HepG2 (cell line): ENCODE results near the gene NDUFS2. TPM values are rescaled to one million over a fixed set of nuclear protein-coding genes. Genes with fewer than 3 reads are reported as not detected.

ENCODE experiments used
- ADNP ChIP-seq: sonication (generic); formaldehyde crosslinking; IDR thresholded peaks from 2 replicates; pipeline ENCODE4 v1.4.0; 2020; ENCODE audit warnings: missing genetic modification reagents
- AKNA ChIP-seq: sonication (generic); formaldehyde crosslinking; IDR thresholded peaks from 2 replicates; pipeline ENCODE4 v1.4.0; 2020; ENCODE audit warnings: missing genetic modification reagents, borderline replicate concordance
- FOSL1 ChIP-seq: sonication (generic); formaldehyde crosslinking; IDR thresholded peaks from 2 replicates; pipeline ENCODE4 v1.9.0; 2021; ENCODE audit warnings: missing genetic modification reagents, borderline replicate concordance
- GPBP1L1 ChIP-seq: sonication (generic); formaldehyde crosslinking; IDR thresholded peaks from 2 replicates; pipeline ENCODE4 v1.5.0; 2020; ENCODE audit warnings: mild to moderate bottlenecking, missing genetic modification reagents
- HNRNPL ChIP-seq: fragments of 200-400 bp; formaldehyde crosslinking; IDR thresholded peaks from 2 replicates; pipeline ENCODE4 v1.6.1; 2017; ENCODE audit warnings: mild to moderate bottlenecking, low read depth, low read length
- HNRNPUL1 ChIP-seq: fragments of 200-400 bp; formaldehyde crosslinking; IDR thresholded peaks from 2 replicates; pipeline ENCODE4 v1.6.1; 2017; ENCODE audit warnings: low read depth, mild to moderate bottlenecking, low read length, moderate library complexity
- SALL1 ChIP-seq: sonication (generic); formaldehyde crosslinking; IDR thresholded peaks from 2 replicates; pipeline ENCODE4 v1.8.0; 2022; ENCODE audit warnings: mild to moderate bottlenecking, missing genetic modification reagents
- SMAD9 ChIP-seq: sonication (generic); formaldehyde crosslinking; IDR thresholded peaks from 2 replicates; pipeline ENCODE4 v1.5.1; 2020; ENCODE audit warnings: mild to moderate bottlenecking, missing genetic modification reagents
- SP1 ChIP-seq, 2 experiments: fragments of 450-650 bp in 1 of 2; sonication (generic) in 1 of 2; formaldehyde crosslinking in 1 of 2; IDR thresholded peaks; 2 replicates each; pipeline versions ENCODE4 v1.4.0 to v1.6.1; 2016 to 2020; ENCODE audit warnings: missing genetic modification reagents in 1 of 2
- TBX2 ChIP-seq: sonication (generic); formaldehyde crosslinking; IDR thresholded peaks from 2 replicates; pipeline ENCODE4 v1.5.0; 2020; ENCODE audit warnings: missing genetic modification reagents, mild to moderate bottlenecking, borderline replicate concordance
- TBX3 ChIP-seq: fragments of 450-650 bp; IDR thresholded peaks from 2 replicates; pipeline ENCODE4 v1.6.1; 2017; ENCODE audit warnings: antibody characterized with exemption, mild to moderate bottlenecking, inconsistent platforms, borderline replicate concordance
- TOE1 ChIP-seq: sonication (generic); formaldehyde crosslinking; IDR thresholded peaks from 2 replicates; pipeline ENCODE4 v1.4.0; 2020; ENCODE audit warnings: mild to moderate bottlenecking, missing genetic modification reagents
- ZNF441 ChIP-seq: sonication (generic); formaldehyde crosslinking; IDR thresholded peaks from 2 replicates; pipeline ENCODE4 v1.7.0; 2021; ENCODE audit warnings: missing genetic modification reagents, borderline replicate concordance
- ZNF468 ChIP-seq: sonication (generic); formaldehyde crosslinking; IDR thresholded peaks from 2 replicates; pipeline ENCODE4 v1.8.0; 2022; ENCODE audit warnings: mild to moderate bottlenecking, moderate library complexity, missing genetic modification reagents
- ZNF563 ChIP-seq: sonication (generic); formaldehyde crosslinking; IDR thresholded peaks from 2 replicates; pipeline ENCODE4 v1.8.0; 2022; ENCODE audit warnings: mild to moderate bottlenecking, moderate library complexity, missing genetic modification reagents
- ZNF788 ChIP-seq: sonication (generic); formaldehyde crosslinking; IDR thresholded peaks from 2 replicates; pipeline ENCODE4 v1.5.0; 2020; ENCODE audit warnings: mild to moderate bottlenecking, missing genetic modification reagents, borderline replicate concordance
- ZNF850 ChIP-seq: sonication (generic); formaldehyde crosslinking; conservative IDR thresholded peaks from 2 replicates; pipeline ENCODE4 v1.9.0; 2021; ENCODE audit warnings: mild to moderate bottlenecking, missing genetic modification reagents
- ZSCAN31 ChIP-seq: sonication (generic); formaldehyde crosslinking; IDR thresholded peaks from 2 replicates; pipeline ENCODE4 v1.5.0; 2020; ENCODE audit warnings: low read depth, mild to moderate bottlenecking, missing genetic modification reagents
- polyA plus RNA-seq, 8 experiments: library from polyadenylated mRNA; depleted of rRNA in 3 of 8; stranded (reverse) in 7 of 8; unstranded in 1 of 8; fragments of >200 nt; fragmentation: Illumina TruSeq in 4 of 8; extraction: Trizol in 4 of 8; gene quantifications; 2 replicates each; pipeline versions ENCODE4 v1.2.1 to v1.2.3, GENCODE V29; 2011 to 2016; ENCODE audit warnings: low read depth in 4 of 8, missing spikeins in 1 of 8, mixed read lengths in 1 of 8; ENCODE audit not compliant: insufficient read depth in 1 of 8
- total RNA-seq, 5 experiments: library from RNA; depleted of rRNA; stranded (reverse); fragments of >200 nt; fragmentation: Illumina TruSeq; extraction: Trizol; gene quantifications; 2 replicates each; pipeline ENCODE4 v1.2.3, GENCODE V29; 2016; ENCODE audit warnings: low read depth in 1 of 5
- TF ChIP-seq, protein P1 (sequence below): fragments of 450-650 bp; IDR thresholded peaks from 2 replicates; pipeline ENCODE4 v1.6.1; 2017
- TF ChIP-seq, protein P2 (sequence below): sonication (generic); formaldehyde crosslinking; IDR thresholded peaks from 2 replicates; pipeline ENCODE4 v1.8.1; 2023; ENCODE audit warnings: mild to moderate bottlenecking, missing genetic modification reagents

NDUFS2 gene
- total and polyA plus RNA-seq, 2 of the 13 experiments (the other 11 are each of a cell fraction or from before 2014, with no cell fraction given), result 89.9 to 118 TPM

DNA sequence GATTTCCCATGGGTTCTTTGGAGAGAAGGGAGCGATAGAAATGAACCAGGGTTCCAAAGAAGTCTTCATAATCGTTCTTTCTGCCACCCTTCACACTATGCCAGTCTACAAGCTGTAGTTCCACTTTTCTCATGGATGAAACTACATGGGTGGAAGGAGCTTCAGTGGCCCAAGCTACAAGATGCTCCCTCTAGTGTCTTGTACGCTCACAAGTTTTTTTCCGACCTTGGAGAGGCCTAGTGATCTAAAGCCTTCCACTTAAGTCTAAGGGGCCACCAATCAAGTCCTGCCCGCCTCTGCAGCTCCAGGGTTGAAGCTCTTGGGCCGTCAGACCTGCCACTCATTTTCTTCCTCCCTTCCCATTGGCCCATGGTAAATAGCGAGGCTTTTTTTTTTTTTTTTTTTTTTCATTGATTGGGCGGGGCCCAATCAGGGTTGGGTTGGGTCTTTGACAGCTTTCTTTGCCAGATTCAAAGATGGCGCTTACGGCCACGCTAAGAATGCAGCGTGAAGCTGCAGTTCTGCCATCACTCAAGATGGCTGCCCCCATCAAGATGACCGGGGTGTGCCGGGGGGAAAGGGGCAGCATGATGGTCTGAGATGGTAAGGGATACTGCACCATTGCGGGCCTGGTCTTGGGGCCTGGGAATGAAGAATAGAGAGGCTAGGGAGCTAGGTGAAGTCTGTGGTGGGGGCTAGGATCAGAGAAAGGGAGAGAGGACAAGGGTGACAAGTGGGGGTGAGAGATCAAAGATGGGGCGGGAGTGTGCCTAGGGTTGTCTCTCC lies 23.6 kb downstream of the NDUFS2 start, which contains the start of gene TOMM40L (continued):
- TF ChIP-seq, protein P1, sequence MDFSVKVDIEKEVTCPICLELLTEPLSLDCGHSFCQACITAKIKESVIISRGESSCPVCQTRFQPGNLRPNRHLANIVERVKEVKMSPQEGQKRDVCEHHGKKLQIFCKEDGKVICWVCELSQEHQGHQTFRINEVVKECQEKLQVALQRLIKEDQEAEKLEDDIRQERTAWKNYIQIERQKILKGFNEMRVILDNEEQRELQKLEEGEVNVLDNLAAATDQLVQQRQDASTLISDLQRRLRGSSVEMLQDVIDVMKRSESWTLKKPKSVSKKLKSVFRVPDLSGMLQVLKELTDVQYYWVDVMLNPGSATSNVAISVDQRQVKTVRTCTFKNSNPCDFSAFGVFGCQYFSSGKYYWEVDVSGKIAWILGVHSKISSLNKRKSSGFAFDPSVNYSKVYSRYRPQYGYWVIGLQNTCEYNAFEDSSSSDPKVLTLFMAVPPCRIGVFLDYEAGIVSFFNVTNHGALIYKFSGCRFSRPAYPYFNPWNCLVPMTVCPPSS, result no peak
- no peak for TF ChIP-seq GPBP1L1 (CRISPR knock-in tag)
- no peak; the same call in none of the 2 replicates for TF ChIP-seq SALL1 (CRISPR knock-in tag)
- TF ChIP-seq ZNF563, result no peak
- TF ChIP-seq, protein P2, sequence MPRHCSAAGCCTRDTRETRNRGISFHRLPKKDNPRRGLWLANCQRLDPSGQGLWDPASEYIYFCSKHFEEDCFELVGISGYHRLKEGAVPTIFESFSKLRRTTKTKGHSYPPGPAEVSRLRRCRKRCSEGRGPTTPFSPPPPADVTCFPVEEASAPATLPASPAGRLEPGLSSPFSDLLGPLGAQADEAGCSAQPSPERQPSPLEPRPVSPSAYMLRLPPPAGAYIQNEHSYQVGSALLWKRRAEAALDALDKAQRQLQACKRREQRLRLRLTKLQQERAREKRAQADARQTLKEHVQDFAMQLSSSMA (CRISPR knock-in tag), result no peak
- no peak for TF ChIP-seq ZNF468 (CRISPR knock-in tag)
- no peak for TF ChIP-seq ZSCAN31 (CRISPR knock-in tag)
- peak; percentile 67 for TF ChIP-seq TBX2 (CRISPR knock-in tag)
- TF ChIP-seq TOE1 (CRISPR knock-in tag), result no peak
- TF ChIP-seq SP1 (IDR thresholded peaks at IDR 0.05), result no peak
- no peak for TF ChIP-seq SP1 (CRISPR knock-in tag; IDR thresholded peaks at IDR 0.05)
- TF ChIP-seq ZNF441 (CRISPR knock-in tag), result no peak
- peak; percentile 39; the same call in 1 of the 2 replicates for TF ChIP-seq ZNF788 (CRISPR knock-in tag)
- TF ChIP-seq ZNF850 (CRISPR knock-in tag), result no peak
- no peak for TF ChIP-seq TBX3
- TF ChIP-seq HNRNPUL1, result no peak
- no peak for TF ChIP-seq FOSL1 (CRISPR knock-in tag)
- TF ChIP-seq ADNP, result no peak
- TF ChIP-seq HNRNPL, result no peak
- no peak for TF ChIP-seq SMAD9 (CRISPR knock-in tag)
- TF ChIP-seq AKNA (CRISPR knock-in tag), result no peak
